Activated B cell treated with CpG ODN at 0.5 μM for 24 hours (primary cell): ENCODE results near the gene RBM17. TPM values are rescaled to one million over a fixed set of nuclear protein-coding genes. Genes with fewer than 3 reads are reported as not detected.
A peak's percentile ranks its signal among the peaks of the same experiment; 100 is the strongest.
"Not testable (repeated sequence)": the region's sequence is repeated elsewhere in the genome, so short reads cannot be mapped to it uniquely, and the experiment has no call there.

Experiments used
- ATAC-seq: fragments of 200-7000 bp; cut with Tn5 transposase; one replicate; pipeline ENCODE4 v1.10.0; 2021; ENCODE audit warnings: low read depth, mild to moderate bottlenecking, moderate library complexity
- CTCF ChIA-PET: fragments of 350-600 bp; sonication (Branson Sonifier 250); formaldehyde crosslinking; loops from one replicate; lab custom pipeline; 2021; ENCODE audit warnings: antibody characterized with exemption; lab: Charles Lee
- POLR2A ChIA-PET: fragments of 350-600 bp; sonication (Branson Sonifier 250); formaldehyde crosslinking; loops from one replicate; lab custom pipeline; 2021; ENCODE audit warnings: antibody characterized with exemption; lab: Charles Lee
- DNase-seq: peaks from one replicate; pipeline ENCODE4 v3.0.0; 2022
- H3K27ac Mint-ChIP-seq: one replicate; pipeline ENCODE4 v1.8.0; 2020; ENCODE audit warnings: mixed read lengths
- H3K27me3 Mint-ChIP-seq: one replicate; pipeline ENCODE4 v1.8.0; 2021; ENCODE audit warnings: mixed read lengths
- H3K36me3 Mint-ChIP-seq: one replicate; pipeline ENCODE4 v1.8.0; 2021; ENCODE audit warnings: low read depth, mixed read lengths
- H3K4me1 Mint-ChIP-seq: one replicate; pipeline ENCODE4 v1.8.0; 2021; ENCODE audit warnings: mixed read lengths
- H3K4me3 Mint-ChIP-seq: one replicate; pipeline ENCODE4 v1.8.0; 2020; ENCODE audit warnings: mild to moderate bottlenecking, mixed read lengths
- H3K9me3 Mint-ChIP-seq: one replicate; pipeline ENCODE4 v1.8.0; 2020; ENCODE audit warnings: mixed read lengths
- intact Hi-C: fragments of 100-400 bp; cut with micrococcal nuclease; formaldehyde crosslinking; loops from one replicate; pipeline ENCODE4 v1.15.1; 2024
- total RNA-seq: library from RNA; stranded (reverse); gene quantifications from 2 replicates; pipeline ENCODE4 v1.2.3, GENCODE V29; 2022
- TF ChIP-seq, protein P1 (sequence below): fragments of 200-600 bp; IDR thresholded peaks from one replicate; pipeline ENCODE4 v1.8.0; 2022; ENCODE audit warnings: antibody characterized with exemption, mild to moderate bottlenecking

The RBM17 gene
- total RNA-seq, 1 donor from 2014 or later, result 209 TPM

DNA sequence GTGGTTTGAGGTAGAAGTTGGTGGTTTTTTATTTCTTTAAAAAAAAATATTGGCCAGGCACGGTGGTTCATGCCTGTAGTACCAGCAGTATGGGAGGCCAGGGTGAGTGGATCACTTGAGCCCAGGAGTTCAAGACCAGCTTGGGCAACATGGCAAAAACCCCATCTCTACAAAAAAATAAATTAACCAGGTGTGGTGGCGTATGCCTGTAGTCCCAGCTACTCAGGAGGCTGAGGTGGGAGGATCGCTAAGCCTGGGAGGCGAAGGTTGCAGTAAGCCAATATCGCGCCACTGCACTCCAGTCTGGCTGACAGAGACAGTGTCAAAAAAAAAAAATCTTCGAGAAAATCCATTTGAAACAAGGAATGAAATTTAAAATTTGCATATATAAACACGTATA lies 27.8 kb upstream of the RBM17 start:
- Mint-ChIP-seq H3K4me1 (peaks cover 75% of the 10 kb centered on the region), H3K4me3 (peak overlapping the region; percentile 97), H3K27ac (peak overlapping the region; percentile 93), H3K36me3 (peaks cover 49% of the 10 kb centered on the region), H3K9me3 (no peaks in the 10 kb centered on the region), H3K27me3 (no peaks in the 10 kb centered on the region)
- ATAC-seq (no peak), DNase-seq (no peak)
- ChIA-PET CTCF (interaction anchor here (1.0 to 3.7 kb wide), 4 partner anchors 10 to 341 kb away, joined by 3 to 14 read pairs (median 4); no protein-coding TSS in a partner anchor), POLR2A (interaction anchor here (0.8 to 4.7 kb wide), 7 partner anchors 9 to 171 kb away, joined by 3 to 161 read pairs (median 5); partner anchors contain the start of genes ANKRD16 and FBH1)
- TF ChIP-seq, protein P1, sequence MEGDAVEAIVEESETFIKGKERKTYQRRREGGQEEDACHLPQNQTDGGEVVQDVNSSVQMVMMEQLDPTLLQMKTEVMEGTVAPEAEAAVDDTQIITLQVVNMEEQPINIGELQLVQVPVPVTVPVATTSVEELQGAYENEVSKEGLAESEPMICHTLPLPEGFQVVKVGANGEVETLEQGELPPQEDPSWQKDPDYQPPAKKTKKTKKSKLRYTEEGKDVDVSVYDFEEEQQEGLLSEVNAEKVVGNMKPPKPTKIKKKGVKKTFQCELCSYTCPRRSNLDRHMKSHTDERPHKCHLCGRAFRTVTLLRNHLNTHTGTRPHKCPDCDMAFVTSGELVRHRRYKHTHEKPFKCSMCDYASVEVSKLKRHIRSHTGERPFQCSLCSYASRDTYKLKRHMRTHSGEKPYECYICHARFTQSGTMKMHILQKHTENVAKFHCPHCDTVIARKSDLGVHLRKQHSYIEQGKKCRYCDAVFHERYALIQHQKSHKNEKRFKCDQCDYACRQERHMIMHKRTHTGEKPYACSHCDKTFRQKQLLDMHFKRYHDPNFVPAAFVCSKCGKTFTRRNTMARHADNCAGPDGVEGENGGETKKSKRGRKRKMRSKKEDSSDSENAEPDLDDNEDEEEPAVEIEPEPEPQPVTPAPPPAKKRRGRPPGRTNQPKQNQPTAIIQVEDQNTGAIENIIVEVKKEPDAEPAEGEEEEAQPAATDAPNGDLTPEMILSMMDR, result no peak
- intact Hi-C loops, result no loop called here

DNA sequence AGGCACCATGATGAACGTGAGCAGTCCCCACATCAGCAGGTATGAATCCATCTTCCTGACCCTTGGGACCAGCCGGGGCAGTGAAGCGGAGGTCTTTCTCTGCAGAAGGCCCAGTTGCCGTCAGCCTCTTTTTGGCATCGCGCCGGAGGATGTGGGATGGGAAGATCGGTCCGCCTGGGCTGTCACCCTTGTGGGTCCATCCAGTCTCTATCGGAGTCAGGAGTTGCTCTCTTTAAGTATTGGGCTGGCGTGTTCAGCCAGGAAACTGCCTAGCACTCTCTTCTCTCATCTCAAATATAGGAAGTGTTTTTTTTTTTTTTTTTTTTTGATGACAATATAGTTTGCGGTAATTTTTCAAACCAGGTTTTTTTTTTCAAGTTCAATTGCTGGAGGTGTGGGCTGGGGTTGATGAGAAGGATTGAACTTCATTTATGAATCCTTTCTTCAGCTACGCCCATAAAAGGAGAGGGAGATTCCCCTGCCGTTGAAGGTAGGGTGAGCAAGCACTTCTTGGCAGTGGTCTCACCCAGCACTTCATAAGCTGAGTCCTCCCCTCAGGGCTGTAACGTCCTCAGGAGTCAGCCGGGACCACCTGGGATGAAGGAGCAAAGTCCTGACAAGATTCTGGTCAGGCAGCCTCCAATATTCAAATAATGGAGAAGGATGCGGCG lies 26.6 kb upstream of the RBM17 start, which contains the start of gene IL2RA:
IL2RA (minus strand) TSS at position 267 of the 671 bp plus-strand sequence; CDS start at position 51, 216 bp downstream.
- ATAC-seq, result peak; percentile 70
- intact Hi-C loops, result loop anchor here (1.0 kb wide), 3 partner anchors 10 to 26 kb away; no protein-coding TSS in a partner anchor
- Mint-ChIP-seq H3K9me3 (no peaks in the 10 kb centered on the region), H3K4me1 (peaks cover 75% of the 10 kb centered on the region), H3K27me3 (no peaks in the 10 kb centered on the region), H3K27ac (peak within 1 kb of the TSS; percentile 93), H3K36me3 (peaks cover 39% of the 10 kb centered on the region), H3K4me3 (peak within 1 kb of the TSS; percentile 97)
- CTCF ChIA-PET, result interaction anchor here (0.6 to 3.7 kb wide), 6 partner anchors 9 to 340 kb away, joined by 3 to 14 read pairs (median 3); no protein-coding TSS in a partner anchor
- DNase-seq, result peak; percentile 52
- POLR2A ChIA-PET, result interaction anchor here (0.6 to 4.7 kb wide), 10 partner anchors 8 to 320 kb away, joined by 3 to 161 read pairs (median 8); partner anchors contain the start of genes ANKRD16 and FBH1
- TF ChIP-seq, protein P1, result no peak

DNA sequence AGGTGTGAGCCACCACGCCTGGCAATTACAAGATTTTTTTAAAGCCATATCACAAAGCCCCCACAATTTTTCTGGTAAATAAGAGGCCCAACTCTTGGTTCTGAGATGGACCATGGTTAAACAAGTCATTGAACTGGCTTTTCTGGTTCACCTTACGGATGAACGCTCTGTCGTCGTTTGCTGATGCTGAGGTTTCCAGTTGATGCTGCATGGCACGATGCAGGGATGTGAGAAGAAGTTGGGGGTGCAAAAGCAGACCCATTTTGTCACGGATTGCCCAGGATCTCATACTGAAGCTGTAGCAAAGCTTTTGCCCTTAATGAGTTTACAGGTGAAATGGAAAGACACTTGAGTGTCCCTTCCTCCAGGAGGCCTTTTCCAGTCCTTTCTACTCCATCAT lies 24.7 kb upstream of the RBM17 start:
- Mint-ChIP-seq H3K9me3 (no peaks in the 10 kb centered on the region), H3K27me3 (no peaks in the 10 kb centered on the region), H3K27ac (no peak overlapping the region), H3K4me1 (peaks cover 75% of the 10 kb centered on the region), H3K36me3 (peaks cover 20% of the 10 kb centered on the region), H3K4me3 (no peak overlapping the region)
- TF ChIP-seq, protein P1, result no peak
- ChIA-PET POLR2A (interaction anchor here (0.8 to 4.7 kb wide), 3 partner anchors 12 to 27 kb away, joined by 7 to 161 read pairs (median 15); no protein-coding TSS in a partner anchor), CTCF (interaction anchor here (3.7 kb wide), 1 partner anchor 22 kb away, joined by 14 read pairs; no protein-coding TSS in a partner anchor)
- intact Hi-C loops, result no loop called here
- DNase-seq (no peak), ATAC-seq (no peak)

DNA sequence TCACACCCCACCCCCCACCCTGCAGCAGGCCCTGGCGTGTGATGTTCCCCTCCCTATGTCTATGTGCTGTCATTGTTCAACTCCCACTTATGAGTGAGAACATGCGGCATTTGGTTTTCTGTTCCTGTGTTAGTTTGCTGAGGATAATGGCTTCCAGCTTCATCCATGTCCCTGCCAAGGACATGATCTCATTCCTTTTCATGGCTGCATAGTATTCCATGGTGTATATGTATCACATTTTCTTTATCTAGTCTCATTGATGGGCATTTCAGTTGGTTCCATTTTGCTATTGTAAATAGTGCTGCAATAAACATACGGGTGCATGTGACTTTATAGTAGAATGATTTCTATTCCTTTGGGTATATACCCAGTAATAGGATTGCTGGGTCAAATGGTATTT lies 24.1 kb upstream of the RBM17 start:
- peaks cover 75% of the 10 kb centered on the region for H3K4me1 Mint-ChIP-seq
- POLR2A ChIA-PET, H3K4me3 Mint-ChIP-seq, H3K9me3 Mint-ChIP-seq, intact Hi-C loops, ATAC-seq, DNase-seq, H3K27me3 Mint-ChIP-seq: not testable (repeated sequence)
- peak overlapping the region; percentile 2 for H3K27ac Mint-ChIP-seq
- peaks cover 14% of the 10 kb centered on the region for H3K36me3 Mint-ChIP-seq
- CTCF ChIA-PET, result interaction anchor here (3.7 kb wide), 1 partner anchor 22 kb away, joined by 14 read pairs; no protein-coding TSS in a partner anchor

- H3K27ac Mint-ChIP-seq, result peak overlapping the region; percentile 64
- TF ChIP-seq, protein P1, result no peak
- intact Hi-C loops, result no loop called here
- H3K36me3 Mint-ChIP-seq, result peaks cover 9% of the 10 kb centered on the region
- CTCF ChIA-PET, result interaction anchor here (7.3 kb wide), 1 partner anchor 21 kb away, joined by 79 read pairs; no protein-coding TSS in a partner anchor
- POLR2A ChIA-PET, result interaction anchor here (0.7 to 9.0 kb wide), 2 partner anchors 13 to 175 kb away, joined by 3 to 339 read pairs; partner anchors contain the start of gene FBH1
- H3K4me3 Mint-ChIP-seq, result no peak overlapping the region
- H3K9me3 Mint-ChIP-seq, result no peaks in the 10 kb centered on the region
- no peaks in the 10 kb centered on the region for H3K27me3 Mint-ChIP-seq
- peaks cover 77% of the 10 kb centered on the region for H3K4me1 Mint-ChIP-seq
- DNase-seq (no peak), ATAC-seq (no peak)
Observed at GRCh38 chr10:6065406-6065805, 23.4 kb upstream of the RBM17 start.
